Cardiac septum (tissue), 1 donor: ENCODE results near the gene SLC38A3. TPM values are rescaled to one million over a fixed set of nuclear protein-coding genes. Genes with fewer than 3 reads are reported as not detected.
A peak's percentile ranks its signal among the peaks of the same experiment; 100 is the strongest.

Experiments
- DNase-seq: peaks from one replicate; pipeline ENCODE4 v3.0.0-alpha.2; 2020; ENCODE audit warnings: low spot score
- intact Hi-C: fragments of 100-400 bp; cut with DNase I; formaldehyde crosslinking; loops from one replicate; pipeline ENCODE4 v1.14.0; 2022
- total RNA-seq: library from RNA; stranded (reverse); fragmentation: NEBNext Ultra II Directional; extraction: Animal tissue kit (Norgen Biotek cat#: 25700); gene quantifications from one replicate; pipeline ENCODE4 v1.2.1, GENCODE V29; 2021
- donor health status: DM: no; HTN: no; CAD: no.

The SLC38A3 gene
- total RNA-seq, 1 donor from 2014 or later: 6.6 TPM

DNA sequence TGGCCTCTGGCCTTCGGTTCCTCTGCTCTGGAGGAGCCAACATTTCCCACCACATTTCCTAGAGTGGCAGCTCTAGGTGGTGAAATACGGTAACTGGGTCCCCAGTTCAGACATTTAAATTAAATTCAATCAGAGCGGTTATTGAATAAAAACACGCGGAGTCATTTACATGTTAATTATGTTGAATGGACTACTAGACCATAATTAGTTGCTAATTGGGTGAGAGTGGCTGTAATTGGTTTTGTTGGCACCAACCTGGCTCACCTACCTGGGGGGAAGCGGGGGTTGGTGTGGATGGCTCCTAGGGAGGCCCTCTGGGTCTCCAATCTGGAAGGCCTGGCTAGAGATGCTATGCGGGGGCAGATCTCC, 37.2 kb upstream of the SLC38A3 start:
- DNase-seq: no peak
- intact Hi-C loops: loop anchor here (2.0 kb wide), 1 partner anchor 21 kb away; no protein-coding TSS in a partner anchor

DNA sequence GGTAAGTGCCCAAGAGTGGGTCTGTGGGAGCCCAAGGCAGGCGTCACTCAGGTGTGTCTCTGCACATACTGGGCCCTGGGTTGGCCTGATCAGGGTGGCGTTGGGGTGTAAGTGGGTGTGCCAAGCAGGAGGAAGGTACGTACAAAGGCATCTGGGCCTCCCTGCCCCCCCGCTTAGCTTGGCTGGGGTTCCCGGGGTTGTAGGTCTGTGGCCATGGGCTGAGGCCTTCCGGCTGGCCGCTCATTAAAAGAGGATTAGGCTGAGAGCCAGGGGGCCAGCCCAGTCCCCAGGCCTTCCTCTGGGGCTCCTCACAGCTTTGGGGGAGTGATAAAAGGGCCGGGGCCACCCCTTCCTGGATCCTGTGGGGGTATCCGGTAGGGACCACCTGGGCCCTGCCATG, 36.7 kb upstream of the SLC38A3 start:
- intact Hi-C loops: no loop called here
- DNase-seq: no peak

DNA sequence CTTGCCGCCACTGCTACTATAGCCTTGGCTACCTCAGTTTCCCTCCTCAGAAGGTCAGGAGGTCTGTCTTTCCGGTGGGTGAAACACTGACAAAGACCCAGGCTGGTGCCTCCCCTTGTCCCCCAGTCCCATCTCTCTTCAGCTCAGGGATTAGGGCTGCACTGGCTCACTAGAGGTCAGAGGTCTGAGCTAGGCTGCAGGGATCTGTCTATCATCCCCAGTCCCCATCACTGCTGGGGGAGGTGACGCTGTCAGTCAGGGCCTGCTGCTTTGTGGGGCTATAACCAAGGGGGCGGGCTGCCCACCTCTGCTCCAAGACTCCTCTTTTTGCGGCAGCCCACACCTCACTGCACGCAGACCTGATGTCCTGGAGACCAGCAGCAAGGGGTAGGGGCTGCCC, 36.3 kb upstream of the SLC38A3 start:
- intact Hi-C loops: no loop called here
- no peak for DNase-seq

DNA sequence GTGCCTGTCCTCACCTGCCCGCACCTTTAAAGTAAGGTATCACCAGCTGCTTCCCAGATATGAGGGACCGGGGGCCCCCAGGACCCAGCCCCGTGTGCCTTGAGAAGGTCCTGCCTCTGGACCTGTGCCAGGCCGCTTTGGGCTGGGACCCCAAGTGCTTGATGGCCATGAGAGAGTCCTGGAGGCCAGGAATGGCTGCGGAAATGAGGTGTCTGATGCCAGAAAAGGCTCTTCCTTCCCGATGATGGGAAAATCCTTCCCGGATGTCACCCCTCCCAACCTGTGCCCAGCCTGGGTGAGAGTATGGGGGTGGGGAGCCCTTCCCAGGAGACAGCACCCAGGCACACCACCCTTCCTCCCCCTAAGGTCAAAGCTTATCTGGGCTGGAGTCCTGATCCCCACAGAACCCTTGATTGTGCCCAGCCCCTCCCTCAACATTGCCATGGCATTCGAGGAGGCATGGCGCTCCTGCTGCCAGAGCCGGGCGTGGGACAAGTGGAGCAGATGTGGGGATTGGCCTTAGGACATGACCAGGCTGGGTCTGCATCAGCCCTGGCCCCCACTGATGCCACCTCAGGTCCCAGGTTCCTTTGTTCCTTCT, 35.7 kb upstream of the SLC38A3 start:
- intact Hi-C loops: no loop called here

DNA sequence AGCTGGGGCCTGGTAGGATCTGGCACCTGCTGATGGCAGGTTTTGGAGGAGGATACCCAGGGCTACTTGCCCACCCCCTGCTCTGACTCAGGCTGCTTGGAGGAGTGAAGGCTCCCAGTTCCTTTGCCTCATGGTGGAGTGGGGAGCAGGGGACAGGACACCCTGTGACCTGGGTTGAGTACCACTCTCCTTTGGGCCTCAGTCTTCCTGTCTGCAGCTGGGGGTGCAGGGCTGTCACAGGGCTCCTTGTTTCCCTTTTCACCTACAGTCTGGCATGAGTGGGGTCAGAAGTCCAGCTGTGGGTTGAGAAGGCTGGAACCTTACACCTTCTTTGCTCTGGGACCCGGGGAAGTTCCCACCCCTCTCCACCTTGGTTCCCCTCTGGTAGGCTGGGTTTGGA, 35.2 kb upstream of the SLC38A3 start:
- intact Hi-C loops: no loop called here
- no peak for DNase-seq

More for the DNA sequence above, 35.7 kb upstream of the SLC38A3 start:
- no peak for DNase-seq

DNA sequence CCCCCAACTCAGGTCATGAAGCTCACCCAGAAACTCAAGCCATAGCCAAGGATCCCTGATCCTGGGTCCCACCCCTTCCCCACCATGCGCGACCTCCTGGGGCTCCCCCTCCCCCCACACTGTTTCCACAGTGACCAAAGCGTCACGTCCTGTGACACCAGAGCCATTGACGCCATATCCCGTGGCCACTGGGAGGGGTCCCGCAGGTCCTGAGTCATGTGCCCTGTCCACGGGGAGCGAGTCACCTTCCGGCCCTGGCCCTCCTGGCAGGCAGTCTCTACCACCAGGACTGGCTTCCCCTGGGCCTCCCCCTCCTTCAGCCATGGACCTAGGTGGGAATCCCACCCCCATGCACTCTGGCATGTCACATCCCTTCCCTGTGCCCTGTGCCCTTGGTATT, 34.4 kb upstream of the SLC38A3 start:
- intact Hi-C loops: no loop called here
- peak; percentile 89 for DNase-seq

DNA sequence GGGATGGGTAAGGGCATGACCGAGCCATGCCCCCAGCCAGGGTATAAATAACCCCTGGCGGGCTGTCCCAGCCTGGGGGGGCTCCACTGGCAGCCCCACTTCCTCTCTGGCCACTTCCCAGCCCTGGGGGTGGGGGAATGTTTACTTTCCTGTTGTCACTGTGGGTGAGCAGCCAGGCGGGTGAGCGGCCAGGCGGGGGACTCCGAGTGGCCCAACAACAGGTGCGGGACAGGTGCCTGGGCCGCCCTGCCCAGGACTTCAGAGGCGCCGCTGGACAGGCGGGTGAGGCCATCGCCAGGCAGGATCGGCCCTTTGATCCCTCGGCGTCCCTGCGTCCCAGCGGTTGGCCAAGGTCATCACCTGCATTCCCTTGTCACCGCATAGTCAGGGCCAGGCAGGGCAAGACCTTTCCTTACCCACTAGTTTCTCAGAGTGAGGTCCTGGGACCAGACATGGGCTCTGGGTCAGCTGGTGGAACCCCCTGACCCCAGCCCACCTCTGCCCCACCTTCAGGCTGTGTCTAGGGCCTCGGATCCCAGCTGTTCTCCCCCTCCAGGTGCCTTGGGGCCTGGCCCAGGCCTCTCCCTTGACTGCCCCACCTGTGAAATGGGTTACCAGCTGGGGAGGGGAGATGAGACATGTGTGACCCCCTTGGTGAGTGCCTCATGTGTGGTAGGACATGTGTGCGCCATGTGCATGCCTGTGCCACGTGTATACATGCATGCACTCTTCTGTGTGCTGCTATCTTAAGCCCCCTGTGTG, 33.4 kb upstream of the SLC38A3 start:
- intact Hi-C loops: no loop called here
- no peak for DNase-seq

DNA sequence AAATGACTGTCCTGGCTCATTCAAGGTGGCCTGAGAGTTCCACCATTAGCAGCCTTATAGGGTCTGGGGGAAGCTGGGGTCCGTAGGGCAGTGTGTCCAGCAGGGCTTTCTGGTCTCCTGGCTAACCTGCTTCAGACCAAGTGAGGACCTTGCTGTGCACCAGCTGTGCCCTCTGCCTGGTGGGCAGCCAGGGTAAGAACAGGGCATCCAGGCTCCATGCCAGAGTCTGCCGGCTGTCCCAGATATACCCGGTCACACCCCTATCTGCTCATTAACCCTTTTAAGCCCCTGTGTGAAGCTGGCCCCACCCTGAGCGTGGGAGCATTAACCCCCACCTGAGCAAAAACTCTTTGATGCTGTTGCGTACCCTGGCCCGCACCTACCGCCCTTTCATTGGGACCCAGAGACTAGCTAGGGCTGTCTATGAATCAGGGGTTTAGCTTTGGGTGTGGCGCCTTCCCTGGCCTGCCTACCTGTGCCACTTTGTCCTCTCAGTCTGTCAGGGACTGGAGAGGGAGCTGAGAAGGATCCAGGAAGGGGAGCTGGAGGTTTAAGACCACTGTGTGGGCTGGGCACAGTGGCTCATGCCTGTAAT, 32.3 kb upstream of the SLC38A3 start:
- intact Hi-C loops: no loop called here
- no peak for DNase-seq

DNA sequence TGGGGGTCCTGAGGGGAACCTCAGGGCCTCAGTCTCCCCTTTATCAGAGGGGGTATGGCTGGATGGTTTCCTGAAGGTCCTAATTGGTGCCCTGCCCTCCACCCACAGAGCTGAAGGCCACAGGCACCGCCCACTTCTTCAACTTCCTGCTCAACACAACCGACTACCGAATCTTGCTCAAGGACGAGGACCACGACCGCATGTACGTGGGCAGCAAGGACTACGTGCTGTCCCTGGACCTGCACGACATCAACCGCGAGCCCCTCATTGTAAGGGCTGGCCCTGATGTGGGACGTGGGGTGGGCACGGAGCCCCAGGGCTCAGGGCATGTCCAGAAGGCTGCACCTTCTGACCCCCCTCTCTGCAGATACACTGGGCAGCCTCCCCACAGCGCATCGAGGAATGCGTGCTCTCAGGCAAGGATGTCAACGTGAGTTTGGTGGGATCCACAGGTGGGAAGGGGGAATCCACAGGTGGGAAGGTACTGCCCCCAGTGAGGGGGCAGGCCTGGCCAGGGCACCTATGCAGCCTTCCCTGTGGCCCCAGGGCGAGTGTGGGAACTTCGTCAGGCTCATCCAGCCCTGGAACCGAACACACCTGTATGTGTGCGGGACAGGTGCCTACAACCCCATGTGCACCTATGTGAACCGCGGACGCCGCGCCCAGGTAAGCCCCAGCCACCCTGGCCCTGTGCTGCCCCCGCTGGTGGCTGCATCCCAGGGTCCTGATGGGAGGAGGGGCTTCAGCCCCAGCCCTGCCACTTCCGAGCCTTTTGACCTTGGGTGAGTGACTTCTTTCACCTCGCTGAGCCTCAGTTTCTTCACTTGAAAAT, 31.2 kb upstream of the SLC38A3 start:
- intact Hi-C loops: no loop called here
- DNase-seq: no peak

DNA sequence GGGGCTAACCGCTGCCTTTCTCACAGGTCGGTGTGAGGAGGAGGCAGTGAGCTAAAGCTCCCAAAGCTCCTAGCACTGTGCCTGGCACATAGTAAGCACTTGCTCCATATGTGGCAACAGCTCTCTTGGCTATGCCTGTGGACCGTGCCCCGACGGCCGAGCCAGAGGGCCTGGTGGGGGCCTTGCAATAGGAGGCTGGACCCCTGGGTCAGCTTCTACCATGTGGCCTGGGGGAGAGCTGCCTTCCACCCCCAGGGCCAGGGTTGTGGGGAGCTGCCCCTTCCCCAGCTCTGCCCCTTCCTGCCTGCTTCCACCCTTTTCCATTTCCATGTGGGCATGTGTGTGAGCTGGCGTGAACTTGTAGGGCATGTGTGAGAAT, 30.6 kb upstream of the SLC38A3 start:
- intact Hi-C loops: no loop called here
- no peak for DNase-seq

DNA sequence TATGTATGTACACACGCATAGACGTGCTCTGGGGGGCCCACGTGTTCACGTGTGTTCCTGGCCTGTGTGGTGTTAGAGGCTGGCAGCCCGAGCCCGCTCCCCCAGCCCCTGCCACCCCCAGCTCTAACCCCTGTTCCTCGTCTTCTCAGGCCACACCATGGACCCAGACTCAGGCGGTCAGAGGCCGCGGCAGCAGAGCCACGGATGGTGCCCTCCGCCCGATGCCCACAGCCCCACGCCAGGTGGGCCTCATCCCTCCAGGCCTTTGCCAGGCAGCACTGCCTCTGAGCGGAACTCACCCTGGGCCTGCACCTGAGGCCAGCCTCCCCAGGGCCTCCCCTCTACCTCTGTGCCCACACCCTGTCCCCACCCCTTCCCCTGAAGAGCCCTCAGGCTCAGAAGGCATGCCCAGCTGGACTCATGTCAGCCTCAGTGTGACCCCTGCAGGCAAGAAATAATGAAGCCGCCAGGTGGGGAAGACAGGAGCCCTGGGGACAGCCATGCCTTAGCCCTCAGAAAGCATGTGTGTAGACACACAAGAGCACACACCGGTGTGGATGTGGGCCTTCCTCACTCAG, 30.0 kb upstream of the SLC38A3 start:
- intact Hi-C loops: no loop called here
- no peak for DNase-seq

DNA sequence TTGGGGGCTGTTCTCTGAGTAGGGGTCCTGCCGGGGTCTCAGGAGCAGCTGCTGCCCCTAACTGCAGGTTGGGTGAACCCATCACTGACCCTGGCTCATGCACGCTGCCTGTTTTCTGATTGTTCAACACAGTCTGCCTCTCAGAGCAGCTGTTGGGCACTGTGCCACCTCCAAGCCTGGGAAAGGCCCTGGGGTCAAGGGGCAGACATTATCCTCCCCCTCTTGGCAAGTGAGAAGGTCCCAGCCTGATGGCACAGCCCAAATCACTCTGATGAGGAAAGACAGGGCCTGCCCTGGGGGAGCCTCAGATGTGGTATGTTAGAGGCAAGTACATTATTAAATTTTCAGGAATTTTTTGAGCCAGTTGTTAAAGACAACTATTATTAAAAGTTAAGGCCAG, 27.7 kb upstream of the SLC38A3 start:
- intact Hi-C loops: no loop called here
- DNase-seq: no peak

DNA sequence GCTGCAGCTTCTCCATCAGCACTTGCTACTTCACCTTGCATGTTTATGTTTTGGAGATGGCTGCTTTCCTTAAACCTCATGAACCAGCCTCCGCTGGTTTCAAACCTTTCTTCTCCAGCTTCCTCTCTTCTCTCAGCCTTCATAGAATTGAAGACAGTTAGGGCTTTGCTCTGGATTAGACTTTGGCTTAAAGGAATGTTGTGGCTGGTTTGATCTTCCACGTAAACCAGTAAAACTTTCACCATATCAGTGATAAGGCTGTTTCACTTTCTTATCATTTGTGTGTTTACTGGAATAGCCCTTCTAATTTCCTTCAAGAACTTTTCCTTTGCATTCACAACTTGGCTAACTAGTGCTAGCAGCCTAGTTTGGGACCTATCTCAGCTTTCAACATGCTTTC, 25.4 kb upstream of the SLC38A3 start:
- intact Hi-C loops: no loop called here
- no peak for DNase-seq

DNA sequence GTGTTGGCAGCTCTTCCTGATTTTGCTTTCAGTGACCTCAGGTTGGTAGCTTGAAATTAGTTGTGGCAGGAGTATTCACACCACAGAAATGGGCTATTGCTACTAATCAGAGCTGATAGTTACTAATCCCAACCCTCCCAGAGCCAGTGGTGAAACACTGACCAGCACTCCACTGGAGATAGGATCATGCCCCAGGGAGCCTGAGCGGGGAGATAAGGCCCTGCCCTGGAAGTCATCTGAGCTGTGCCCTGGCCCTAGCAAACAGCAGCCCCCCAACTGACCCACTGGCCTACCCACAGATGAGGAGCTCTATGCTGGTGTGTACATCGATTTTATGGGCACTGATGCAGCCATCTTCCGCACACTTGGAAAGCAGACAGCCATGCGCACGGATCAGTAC, 23.1 kb upstream of the SLC38A3 start:
- DNase-seq: no peak
- intact Hi-C loops: no loop called here

DNA sequence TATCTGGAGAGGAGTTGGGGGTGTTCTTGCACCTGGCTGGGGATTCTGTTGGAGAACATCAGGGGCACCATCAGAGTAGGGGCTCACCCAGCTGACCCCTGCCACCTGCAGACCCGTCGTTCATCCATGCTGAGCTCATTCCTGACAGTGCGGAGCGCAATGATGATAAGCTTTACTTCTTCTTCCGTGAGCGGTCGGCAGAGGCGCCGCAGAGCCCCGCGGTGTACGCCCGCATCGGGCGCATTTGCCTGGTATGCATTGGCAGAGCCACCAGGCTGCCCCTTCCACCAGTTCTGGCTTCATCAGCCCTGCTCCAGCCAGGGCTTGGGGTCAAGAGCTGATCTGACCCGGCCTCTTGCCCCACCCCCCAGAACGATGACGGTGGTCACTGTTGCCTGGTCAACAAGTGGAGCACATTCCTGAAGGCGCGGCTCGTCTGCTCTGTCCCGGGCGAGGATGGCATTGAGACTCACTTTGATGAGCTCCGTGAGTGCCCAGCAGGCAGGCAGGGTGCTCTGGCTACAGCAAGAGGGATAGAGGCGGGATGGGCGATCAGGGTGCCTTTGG, 22.5 kb upstream of the SLC38A3 start:
- intact Hi-C loops: no loop called here
- no peak for DNase-seq

DNA sequence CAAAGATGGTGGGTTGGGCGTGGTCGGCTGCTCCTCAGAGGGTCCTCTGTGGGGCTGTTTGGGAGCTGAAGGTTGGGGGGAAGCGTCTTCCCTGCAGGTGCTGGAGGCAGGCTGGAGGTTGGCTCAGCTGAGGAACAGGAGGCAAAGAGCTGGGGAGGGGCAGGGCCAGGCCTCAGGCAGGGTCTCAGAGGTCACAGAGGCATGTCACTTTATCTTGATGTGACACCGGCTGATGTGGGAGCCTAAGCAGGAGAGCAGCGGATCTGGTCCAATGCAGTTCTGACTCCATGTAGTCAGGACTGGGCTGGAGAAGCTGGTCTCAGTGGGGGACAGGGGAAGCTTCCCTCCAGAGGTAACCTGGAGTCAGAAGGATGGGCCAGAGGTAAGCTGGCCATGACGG, 21.3 kb upstream of the SLC38A3 start:
- DNase-seq: no peak
- intact Hi-C loops: no loop called here

DNA sequence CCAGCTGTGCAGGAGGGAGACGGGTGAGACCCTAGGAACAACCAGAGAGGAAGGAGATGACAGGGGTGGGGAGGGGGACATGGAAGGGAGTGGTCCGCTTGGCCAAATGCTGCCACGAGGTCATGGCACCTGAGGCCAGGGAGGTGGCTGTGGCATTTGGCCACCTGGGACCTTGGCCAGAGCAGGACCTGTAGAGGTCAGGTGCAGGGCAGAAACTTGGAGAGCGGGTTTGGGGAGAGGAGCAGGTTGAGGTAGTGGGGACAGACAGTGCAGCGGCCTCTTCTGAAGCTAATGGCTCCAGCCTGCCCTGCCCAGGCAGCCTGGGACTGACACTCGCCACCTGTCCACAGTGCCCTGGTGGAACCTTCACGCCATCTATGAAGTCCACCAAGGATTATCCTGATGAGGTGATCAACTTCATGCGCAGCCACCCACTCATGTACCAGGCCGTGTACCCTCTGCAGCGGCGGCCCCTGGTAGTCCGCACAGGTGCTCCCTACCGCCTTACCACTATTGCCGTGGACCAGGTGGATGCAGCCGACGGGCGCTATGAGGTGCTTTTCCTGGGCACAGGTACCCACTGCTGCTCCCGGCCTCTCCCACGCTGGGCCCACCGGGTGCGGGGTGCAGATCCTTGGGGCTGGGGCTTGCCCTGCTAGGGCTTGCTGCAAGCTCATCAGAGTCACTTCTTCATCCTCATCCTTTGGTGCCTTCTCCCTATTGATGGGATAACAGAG, 20.7 kb upstream of the SLC38A3 start:
- intact Hi-C loops: no loop called here
- DNase-seq: no peak

DNA sequence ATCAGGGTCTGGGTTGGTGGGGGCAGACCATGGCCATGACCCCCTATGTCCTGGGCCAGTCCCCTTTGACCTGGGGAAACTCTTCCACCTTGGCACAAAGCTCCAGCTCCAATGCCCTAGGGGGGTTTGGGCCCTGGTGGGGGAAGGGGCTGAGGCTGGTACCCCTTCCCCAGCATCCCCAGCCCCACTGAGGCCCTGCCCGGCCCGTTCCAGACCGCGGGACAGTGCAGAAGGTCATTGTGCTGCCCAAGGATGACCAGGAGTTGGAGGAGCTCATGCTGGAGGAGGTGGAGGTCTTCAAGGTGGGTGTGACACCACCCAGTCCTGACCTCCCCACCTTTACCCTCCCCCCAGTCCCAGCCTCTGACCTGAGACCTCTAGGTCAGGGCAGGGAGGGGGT, 19.8 kb upstream of the SLC38A3 start:
- intact Hi-C loops: no loop called here
- no peak for DNase-seq

DNA sequence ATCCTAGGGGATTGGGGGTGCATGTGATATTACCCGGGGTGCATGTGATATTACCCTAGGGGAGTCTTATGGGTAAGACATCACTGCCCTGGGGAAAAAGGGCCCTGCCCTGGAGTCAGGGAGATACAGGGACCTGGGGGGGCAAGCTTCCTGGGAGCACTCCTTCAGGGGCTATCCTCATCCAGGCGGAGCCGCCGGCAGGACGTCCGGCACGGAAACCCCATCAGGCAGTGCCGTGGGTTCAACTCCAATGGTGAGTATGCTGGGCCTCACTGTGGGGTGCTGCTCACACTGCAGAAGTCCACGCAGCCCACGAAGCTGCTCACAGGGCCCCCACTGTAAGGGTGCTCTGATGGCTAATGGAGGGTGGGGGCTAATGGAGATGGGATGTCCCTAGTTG, 19.0 kb upstream of the SLC38A3 start:
- intact Hi-C loops: no loop called here
- no peak for DNase-seq
